Measurements from ENCODE around the gene TM4SF20.

DNA sequence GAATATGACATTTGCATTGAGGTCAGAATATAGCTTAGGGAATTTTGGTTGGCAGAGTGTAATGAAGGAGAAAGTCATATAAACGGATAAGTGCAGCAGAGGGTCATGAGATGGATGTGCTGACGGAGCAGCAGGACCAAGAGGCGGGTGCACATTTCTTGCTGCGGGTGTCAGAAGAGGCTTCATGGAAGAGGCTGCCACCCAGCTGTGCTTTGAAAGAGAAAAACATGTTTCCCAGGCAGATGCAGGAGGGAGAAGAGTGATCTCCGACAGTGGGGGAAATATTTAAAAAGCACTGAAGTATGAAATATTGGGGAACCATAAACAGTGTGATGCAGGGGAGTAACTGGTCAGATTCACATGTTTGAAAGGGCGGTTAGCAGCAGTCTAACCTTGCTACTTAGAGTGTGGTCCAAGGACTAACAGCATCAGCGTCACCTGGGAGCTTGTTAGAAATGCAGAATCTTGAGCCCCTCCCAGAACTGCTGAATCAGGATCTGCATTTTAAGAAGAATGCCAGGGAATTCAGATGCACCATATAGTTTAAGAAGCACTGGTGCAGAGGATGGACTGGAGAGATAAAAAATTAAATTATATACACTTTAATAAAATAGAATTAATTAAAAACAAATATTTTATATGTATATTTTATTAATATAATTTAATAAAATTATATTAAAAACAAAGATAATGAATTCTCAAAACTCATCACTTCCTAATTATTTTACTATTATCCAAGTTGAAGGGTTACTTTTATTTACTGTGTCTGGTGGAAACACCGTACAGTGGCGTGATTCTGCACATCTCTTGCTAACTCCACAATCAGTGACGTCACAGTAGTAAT, 44.8 kb upstream of the TM4SF20 start:
- TF ChIP-seq, protein P1, sequence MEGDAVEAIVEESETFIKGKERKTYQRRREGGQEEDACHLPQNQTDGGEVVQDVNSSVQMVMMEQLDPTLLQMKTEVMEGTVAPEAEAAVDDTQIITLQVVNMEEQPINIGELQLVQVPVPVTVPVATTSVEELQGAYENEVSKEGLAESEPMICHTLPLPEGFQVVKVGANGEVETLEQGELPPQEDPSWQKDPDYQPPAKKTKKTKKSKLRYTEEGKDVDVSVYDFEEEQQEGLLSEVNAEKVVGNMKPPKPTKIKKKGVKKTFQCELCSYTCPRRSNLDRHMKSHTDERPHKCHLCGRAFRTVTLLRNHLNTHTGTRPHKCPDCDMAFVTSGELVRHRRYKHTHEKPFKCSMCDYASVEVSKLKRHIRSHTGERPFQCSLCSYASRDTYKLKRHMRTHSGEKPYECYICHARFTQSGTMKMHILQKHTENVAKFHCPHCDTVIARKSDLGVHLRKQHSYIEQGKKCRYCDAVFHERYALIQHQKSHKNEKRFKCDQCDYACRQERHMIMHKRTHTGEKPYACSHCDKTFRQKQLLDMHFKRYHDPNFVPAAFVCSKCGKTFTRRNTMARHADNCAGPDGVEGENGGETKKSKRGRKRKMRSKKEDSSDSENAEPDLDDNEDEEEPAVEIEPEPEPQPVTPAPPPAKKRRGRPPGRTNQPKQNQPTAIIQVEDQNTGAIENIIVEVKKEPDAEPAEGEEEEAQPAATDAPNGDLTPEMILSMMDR (conservative IDR thresholded peaks at IDR 0.05; ENCODE audit: low read length): no peak
- no peak for TF ChIP-seq EZH2phosphoT487 (IDR thresholded peaks at IDR 0.05; ENCODE audit: borderline replicate concordance)

Measured in Loucy (cell line).